Measurements from ENCODE around the gene PAXX.

DNA sequence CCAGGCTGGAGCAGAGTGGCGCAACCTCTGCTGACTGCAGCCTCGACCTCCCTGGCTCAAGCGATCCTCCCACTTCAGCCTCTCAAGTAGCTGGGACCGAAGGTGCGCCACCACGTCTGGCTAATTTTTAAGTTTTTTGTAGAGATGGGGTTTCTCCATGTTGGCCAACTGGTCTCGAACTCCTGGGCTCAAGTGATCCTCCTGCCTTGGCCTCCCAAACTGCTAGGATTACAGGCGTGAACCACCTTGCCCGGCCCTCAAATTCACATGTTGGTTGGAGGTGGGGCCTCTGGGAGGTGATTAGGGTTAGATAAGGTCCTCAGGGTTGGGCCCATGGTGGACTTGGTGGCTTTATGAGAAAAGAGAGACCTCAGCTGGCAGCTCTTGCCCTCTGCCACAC is 30.1 kb upstream of the PAXX start:
- TF ChIP-seq, protein P1, sequence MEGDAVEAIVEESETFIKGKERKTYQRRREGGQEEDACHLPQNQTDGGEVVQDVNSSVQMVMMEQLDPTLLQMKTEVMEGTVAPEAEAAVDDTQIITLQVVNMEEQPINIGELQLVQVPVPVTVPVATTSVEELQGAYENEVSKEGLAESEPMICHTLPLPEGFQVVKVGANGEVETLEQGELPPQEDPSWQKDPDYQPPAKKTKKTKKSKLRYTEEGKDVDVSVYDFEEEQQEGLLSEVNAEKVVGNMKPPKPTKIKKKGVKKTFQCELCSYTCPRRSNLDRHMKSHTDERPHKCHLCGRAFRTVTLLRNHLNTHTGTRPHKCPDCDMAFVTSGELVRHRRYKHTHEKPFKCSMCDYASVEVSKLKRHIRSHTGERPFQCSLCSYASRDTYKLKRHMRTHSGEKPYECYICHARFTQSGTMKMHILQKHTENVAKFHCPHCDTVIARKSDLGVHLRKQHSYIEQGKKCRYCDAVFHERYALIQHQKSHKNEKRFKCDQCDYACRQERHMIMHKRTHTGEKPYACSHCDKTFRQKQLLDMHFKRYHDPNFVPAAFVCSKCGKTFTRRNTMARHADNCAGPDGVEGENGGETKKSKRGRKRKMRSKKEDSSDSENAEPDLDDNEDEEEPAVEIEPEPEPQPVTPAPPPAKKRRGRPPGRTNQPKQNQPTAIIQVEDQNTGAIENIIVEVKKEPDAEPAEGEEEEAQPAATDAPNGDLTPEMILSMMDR (IDR thresholded peaks at IDR 0.05; ENCODE audit: poor library complexity, severe bottlenecking): no peak
- TF ChIP-seq POLR2AphosphoS5 (IDR thresholded peaks at IDR 0.05): no peak
- TF ChIP-seq EZH2 (IDR thresholded peaks at IDR 0.05; ENCODE audit: borderline replicate concordance, insufficient read depth, low read length, poor library complexity, severe bottlenecking): no peak
- no peak for TF ChIP-seq RAD21 (conservative IDR thresholded peaks at IDR 0.05)

Data from neural cell (in vitro differentiated cells).